NCI-H1417 (cell line): Measurements from ENCODE around the gene OXCT1.
"Not testable (repeated sequence)": the region's sequence is repeated elsewhere in the genome, so short reads cannot be mapped to it uniquely, and the experiment has no call there.

Experiments
- DNase-seq, 3 experiments: peaks; one replicate each; lab custom pipeline; 2025; lab: John Stamatoyannopoulos, UW

OXCT1 gene

DNA sequence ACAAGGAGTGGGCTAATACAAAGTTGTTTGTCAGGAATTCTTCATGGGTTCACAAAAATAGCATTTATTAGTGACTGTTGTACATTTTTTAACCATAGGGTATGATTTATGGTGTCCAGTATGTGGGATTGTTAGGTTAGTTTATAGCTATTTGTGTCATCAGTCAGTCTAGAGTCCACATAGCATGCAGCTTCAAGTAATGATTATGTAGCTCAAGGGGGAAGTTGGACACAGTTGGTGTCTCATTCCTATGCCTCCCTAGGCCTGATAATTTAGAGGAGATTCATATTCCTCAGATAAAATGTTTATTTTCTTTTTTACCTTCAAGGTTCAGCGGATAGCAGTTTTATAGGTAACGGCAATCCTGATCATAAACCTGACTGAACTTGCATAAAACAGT is 153.8 kb downstream of the OXCT1 start:
- DNase-seq = no peak

DNA sequence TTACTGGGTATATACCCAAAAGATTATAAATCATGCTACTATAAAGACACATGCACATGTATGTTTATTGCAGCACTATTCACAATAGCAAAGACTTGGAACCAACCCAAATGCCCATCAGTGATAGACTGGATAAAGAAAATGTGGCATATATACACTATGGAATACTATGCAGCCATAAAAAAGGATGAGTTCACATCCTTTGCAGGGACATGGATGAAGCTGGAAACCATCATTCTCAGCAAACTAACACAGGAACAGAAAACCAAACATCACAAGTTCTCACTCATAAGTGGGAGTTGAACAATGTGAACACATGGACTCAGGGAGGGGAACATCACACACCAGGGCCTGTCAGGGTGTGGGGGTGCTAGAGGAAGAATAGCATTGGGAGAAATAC is 155.8 kb downstream of the OXCT1 start:
- not testable (repeated sequence) for DNase-seq

DNA sequence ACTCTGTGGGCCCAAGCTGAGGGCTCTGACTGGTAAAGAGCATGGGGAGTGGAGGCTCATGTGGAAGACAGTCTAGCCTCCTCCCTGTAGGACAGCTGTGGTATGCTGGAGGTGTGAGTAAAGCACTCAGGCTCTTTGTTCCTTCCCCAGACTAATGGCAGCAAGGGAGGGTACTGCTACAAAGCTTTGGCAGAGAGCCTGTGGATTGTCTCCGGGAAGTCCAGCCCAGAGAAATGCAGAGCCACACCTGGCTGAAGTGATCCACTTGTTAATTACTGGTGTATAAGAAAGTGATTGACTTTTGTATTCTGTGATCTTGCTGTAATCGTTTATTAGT is 161.7 kb downstream of the OXCT1 start:
- DNase-seq = peak in 1 of 3 experiments; percentile 31

DNA sequence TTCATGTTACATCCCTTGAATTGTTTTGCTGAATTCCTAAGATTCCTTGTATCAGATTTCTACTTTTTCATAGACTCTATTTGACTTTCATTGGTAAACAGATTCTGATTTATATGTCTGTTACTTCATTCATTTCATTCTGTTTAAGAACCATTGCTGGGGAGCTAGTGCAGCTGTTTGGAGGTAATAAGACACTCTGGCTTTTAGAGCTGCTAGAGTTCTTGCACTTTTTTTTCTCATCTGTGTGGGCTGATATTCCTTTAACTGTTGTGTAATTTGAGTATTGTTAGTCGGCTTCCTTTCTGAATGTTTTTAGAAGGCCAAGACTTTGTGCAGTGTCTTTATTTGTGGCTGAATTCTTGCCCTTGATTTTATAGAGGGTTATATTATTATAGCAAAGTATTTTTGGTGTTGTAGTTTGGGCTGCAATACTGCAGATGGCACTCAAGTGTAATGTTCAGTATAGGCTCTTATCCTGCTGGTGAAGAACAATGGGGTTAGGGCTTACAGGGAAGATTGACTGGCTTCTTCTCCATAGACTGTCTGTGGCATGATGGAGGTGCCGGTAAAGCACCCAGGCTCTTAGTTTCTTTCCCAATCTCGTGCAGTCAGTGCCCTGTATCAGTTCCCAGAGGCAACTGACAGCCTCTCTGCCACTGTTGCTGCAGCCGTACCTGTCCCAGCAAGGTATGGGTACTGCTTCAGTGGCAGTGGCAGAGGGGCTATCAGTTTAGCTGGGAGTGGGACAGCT is 162.2 kb downstream of the OXCT1 start:
- peak; percentile 6 to 65 (median 16) for DNase-seq

DNA sequence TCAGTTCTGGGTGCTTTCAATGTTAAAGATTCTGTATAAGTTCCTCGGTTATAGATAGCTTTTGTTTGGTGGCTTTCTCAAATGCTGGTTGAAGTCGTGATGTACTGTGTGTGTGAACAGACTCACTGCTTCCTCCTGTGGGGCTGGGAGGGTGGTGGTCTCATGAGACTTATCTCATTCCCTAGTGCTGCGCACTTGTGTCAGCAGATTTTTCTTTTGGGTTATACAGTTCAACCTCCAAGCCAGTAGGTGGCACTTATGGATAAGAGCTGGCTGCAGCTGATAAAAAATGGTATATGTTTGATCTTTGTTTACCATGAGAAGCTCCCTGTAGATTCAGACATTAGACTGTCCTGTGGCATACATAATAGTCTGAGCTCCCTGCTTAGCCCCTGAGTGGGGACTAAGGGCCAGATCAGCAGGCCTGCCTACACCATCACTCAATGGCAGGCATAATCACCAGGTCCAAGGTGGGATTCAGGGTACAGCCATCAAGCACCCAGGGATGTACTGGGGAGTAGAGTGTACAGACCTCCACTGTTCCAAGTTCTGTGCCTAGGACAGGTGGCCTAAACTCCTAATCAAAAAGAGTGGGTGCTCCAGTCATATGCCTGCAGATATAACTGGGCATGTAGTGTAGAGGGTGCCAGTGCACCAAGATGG is 174.2 kb downstream of the OXCT1 start:
- peak in 2 of 3 experiments; percentile 27 to 46 for DNase-seq

DNA sequence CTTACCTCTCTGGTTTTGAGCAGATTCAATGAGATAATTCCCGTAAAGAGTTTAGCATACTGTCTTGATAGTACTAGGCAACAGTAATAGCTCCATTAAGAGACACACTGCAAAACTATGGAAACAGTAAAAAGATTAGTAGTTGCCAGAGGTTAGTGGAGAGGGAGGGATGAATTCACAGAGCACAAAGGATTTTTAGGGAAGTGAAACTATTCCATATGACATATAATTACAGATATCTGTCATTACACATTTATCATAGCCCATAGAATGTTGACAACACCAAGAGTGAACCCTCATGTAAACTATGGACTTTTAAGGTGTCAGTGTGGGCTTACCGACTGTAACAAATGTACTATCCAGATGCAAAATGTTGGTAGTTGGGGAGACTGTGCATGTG is 183.5 kb downstream of the OXCT1 start:
- DNase-seq = no peak

DNA sequence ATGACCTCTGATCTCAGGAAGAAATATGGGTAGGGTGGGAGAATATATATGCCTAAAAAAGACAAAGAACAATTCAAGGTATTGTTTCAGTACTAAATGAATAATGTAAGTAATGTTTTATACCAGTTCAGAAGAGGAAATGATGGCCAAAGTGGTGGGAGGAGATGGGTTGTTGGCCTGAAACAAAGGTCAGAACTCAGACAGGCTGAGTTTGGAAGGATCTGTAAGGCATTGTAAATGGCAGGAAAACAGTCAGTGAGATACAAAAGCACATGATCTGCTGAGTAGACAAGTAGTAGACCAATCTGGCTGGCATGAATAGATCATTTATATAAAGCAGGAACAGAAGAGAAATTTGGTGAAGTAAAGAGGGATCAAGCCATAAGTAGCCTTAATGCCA is 184.0 kb downstream of the OXCT1 start:
- DNase-seq = no peak

DNA sequence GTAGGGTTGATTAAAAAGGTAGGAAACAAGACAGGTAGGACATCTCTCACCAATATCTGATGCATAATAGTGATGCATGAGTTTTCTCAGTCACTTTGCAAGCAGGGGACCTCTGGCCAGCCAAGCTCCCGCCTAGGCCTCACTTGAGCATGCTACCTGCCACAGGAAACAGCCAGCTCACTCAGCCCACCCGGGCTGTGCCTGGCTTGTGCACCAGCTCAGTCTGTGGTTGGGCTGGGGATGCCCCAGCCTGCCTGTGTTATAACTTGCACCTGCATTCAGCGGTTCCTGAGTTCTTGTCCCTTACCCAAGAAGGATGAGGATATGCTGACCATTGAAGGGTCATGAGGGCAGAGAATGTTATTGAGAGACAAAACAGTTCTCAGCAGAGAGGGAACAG is 187.0 kb downstream of the OXCT1 start:
- DNase-seq = no peak

DNA sequence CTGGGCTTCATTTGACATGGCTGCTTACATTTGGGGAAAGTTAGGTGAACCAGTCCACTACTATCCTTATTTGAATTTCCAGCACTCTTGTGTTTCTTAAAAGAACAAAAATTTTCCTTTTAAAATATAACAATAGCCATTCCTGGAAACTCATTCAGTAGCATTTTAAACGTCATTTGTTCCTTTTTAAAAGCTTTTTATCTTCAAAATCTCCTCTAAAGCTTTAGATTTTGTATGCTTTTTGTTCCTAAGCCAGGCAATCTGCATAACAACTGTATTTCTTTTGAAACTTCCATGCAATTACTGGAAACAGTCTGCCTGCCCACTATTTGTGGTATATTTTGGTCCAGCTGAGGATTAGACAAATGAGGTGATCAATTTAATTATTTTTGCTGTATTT is 187.6 kb downstream of the OXCT1 start:
- no peak for DNase-seq

DNA sequence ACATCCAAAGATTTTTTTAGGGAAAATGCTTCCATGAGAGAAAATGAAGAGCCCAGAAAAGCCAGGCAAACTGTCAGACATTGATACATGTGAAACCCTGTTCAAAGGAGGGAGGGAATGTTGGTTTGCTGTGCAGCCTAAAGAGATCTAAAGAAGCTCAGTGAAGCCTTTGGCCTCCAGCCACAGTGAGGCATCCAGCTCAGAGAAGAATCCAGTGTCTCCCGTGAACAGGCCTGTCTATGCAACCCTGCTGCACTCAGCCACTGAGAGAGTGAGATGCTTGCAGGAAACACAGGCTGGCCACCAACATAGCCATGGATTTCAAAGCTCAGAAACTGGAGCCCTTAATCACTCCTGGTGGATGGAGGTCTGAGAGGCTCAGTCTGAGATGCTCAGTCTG is 188.4 kb downstream of the OXCT1 start:
- no peak for DNase-seq
